Measurements from ENCODE around the gene SLC17A5.
"Not testable (repeated sequence)": the region's sequence is repeated elsewhere in the genome, so short reads cannot be mapped to it uniquely, and the experiment has no call there.

DNA sequence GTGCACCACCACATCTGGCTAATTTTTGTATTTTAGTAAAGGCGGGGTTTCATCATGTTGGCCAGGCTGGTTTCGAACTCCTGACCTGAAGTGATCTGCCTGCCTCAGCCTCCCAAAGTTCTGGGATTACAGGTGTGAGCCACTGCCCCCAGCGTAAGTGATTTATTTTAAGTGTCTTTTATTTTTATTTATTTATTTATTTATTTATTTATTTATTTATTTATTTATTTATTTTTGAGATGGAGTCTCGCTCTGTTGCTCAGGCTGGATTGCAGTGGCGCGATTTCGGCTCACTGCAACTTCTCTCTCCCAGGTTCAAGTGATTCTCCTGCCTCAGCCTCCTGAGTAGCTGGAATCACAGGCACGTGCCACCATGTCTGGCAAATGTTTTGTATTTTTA, 30.3 kb downstream of the SLC17A5 start:
- TF ChIP-seq CTCF, EZH2phosphoT487 (IDR thresholded peaks at IDR 0.05; ENCODE audit: low read length): not testable (repeated sequence)

Data from MM.1S (cell line).